HG03175 (cell line): ENCODE results near the gene TBC1D30.

Source experiments
- ATAC-seq: cut with Tn5 transposase; IDR thresholded peaks from one replicate; pipeline ENCODE4 v1.9.1; 2021; ENCODE audit warnings: mild to moderate bottlenecking, moderate library complexity; ENCODE audit not compliant: unreplicated experiment

The TBC1D30 gene

GRCh38 chr12:64903479-64904152, 79.2 kb downstream of the TBC1D30 start:
- no peak for ATAC-seq

- ATAC-seq = no peak
Observed at GRCh38 chr12:64907097-64907496, 82.7 kb downstream of the TBC1D30 start.

- no peak for ATAC-seq
Observed at GRCh38 chr12:64909124-64909523, 84.7 kb downstream of the TBC1D30 start.

GRCh38 chr12:64911081-64911480, 86.6 kb downstream of the TBC1D30 start:
- ATAC-seq = no peak

- ATAC-seq = no peak
Observed at GRCh38 chr12:64911912-64912311, 87.5 kb downstream of the TBC1D30 start.

- ATAC-seq = no peak
Observed at GRCh38 chr12:64912516-64913255, 88.2 kb downstream of the TBC1D30 start.

GRCh38 chr12:64915242-64915641, 90.8 kb downstream of the TBC1D30 start:
- ATAC-seq = no peak

- ATAC-seq = no peak
Observed at GRCh38 chr12:64916411-64917261, 92.2 kb downstream of the TBC1D30 start.

GRCh38 chr12:64918344-64918743, 93.9 kb downstream of the TBC1D30 start:
- ATAC-seq = no peak

GRCh38 chr12:64918801-64919200, 94.4 kb downstream of the TBC1D30 start:
- no peak for ATAC-seq

- no peak for ATAC-seq
Observed at GRCh38 chr12:64922853-64923252, 98.4 kb downstream of the TBC1D30 start.

- no peak for ATAC-seq
Observed at GRCh38 chr12:64923536-64923935, 99.1 kb downstream of the TBC1D30 start.
